Measurements from ENCODE around the gene CYP26C1.
"Not testable (repeated sequence)": the region's sequence is repeated elsewhere in the genome, so short reads cannot be mapped to it uniquely, and the experiment has no call there.

The CYP26C1 gene

GRCh38 chr10:93076871-93077270 lies 16.3 kb downstream of the CYP26C1 start:
- DNase-seq = no peak

DNA sequence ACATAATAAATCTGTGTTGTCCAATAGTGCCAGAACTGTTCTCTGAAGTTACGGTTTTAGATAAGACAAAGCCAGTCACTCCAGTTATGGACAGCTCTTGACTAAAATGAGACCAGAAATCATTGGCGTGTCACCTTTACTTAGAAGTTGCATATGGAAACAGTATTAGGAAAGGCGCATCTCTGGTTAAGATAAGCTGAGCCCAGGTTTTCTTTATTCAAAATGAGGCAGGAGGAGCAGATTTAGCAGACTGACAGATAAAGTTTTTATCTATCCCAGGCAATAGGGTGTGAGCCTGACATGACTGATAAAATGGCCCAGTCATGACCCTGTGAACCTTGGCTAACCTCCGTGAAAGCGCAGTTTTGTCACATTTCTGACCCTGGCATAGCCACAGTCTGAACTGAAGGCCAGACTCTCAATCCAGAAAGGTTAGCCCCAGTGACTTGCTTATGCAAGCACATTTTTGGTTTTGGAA lies 17.3 kb downstream of the CYP26C1 start:
- DNase-seq = no peak

DNA sequence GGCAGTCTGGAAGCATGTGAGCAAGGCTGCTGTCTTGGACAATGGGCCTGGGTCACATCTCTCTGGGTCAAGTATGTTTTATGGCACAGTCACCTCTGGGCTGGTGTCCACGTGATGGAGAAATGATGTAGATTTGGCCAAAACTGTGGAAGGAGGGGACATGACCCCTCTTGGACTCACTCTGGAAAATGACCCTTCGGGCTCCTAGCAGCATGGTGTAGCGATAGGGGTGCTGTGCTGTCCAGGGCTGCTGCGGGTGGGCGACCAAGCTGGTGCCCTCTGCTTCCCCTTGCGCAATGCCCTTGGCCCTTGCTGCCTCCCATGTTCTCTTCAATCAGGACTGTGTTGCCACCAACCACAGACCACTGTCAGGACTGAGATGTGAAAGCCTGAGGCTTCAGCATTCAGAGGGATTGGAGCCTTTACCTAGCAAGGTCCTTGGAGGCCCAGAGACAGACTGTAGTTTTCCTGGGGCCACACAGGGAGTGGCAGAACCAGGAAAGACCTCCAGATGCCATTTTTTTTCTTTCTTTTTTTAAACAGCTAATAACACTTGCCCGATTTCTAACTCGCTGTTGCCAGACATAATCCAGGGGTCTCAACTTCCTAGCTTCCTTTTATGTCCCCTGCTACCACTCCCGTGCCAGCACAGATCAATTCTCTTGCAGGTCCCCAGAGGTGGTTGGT lies 19.2 kb downstream of the CYP26C1 start:
- DNase-seq = no peak

DNA sequence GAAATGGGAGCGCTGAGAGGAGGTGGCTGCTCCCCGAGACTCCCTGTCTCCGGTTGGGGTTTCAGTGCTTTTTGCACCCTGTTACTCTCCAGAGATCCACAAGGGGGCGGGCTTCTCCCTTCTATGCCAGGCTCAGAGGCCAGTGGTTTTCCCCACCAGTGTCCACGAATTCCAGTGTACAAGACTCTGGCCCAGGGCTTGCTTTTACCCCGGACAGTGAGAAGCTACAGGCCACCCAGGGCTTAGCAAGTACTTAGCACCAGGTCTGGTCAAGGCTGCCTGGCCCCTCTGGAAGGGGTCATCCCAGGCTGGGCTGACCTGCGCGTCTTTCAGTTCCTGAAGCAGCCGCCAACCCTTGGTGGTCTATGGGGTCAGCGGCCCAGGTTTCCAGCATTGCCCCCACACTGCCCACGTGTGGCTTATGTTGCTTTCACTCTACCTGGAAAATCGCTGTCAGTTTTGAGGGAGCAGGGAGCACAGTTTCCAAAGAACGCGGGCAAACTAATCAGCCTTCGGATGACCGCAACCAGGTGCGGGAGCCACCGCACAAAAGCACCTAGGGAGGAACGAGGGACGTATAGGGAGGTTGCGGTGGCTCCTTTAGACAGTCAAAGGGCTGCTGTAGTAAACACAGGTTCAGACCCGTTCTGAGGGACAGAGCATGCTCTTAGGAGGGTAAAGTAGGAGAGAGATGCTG lies 19.9 kb downstream of the CYP26C1 start:
- peak in 27 of 51 donors; percentile 5 to 68 (median 36) for DNase-seq

DNA sequence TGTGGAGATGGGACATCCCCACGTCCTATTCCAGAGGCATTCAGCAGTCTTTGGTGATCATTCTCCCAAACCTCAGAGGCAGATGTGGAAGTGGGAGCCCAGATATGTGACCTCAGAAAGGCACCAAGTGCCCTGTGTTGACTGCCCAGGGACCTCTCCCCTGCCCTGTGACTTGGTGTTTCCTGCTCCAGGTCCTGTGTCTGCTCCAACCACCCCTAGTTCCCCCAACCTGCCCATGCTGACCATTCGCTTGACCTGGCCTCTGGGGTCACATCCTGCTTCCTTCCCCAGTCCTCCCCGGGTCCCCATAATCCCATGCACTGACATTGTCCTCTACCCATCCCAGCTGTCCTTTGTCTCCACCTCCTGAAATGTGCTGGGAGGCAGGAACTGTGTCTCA lies 20.7 kb downstream of the CYP26C1 start:
- DNase-seq = no peak

DNA sequence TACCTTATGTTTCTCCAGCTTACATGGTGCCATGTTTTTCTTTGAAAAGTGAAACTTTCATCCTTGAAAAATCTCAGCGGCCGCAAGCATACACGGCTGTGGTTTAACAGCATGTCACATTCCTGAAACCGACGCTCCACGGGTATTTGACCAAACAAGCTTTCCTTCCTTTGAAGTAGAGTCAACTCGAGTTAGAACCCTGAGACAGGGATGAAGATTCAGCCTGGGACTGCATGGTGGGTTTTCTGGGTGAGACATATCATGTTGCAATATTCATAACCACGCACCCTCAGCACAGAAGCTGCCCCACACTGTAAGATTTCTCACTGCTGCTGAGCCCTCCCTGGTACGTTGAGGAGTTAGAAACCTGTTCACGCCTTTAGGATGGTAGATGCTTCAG lies 21.2 kb downstream of the CYP26C1 start:
- DNase-seq = no peak

- no peak for DNase-seq
Measured at GRCh38 chr10:93083743-93084539, 23.3 kb downstream of the CYP26C1 start.

DNA sequence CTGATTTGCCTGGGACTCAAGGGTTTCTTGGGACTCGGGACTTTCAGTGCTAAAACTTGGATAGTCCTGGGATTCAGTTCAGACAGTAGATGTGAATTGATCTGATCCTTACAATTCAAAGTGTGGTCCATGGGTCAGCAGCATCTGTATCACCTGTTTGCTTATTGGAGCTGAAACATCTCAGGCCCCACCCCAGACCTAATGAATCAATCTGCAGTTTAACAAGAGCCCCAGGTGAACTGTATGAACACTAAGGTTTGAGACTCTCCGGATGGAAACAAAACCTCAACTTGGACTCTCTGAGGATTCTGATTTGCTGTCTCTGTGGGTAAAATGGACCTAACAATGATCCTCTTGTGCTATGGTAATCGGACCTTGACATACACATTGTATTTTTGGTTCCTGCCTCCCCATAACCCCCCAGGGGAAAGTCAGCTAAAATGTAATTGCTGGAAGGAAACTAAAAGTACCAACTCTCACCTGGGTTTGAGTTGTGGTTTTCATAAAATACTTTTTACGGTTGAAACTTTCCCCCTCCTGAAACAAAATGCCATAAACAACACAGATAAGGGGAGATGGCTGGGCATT lies 24.8 kb downstream of the CYP26C1 start:
- no peak for DNase-seq

- no peak for DNase-seq
Measured at GRCh38 chr10:93086289-93086688, 25.7 kb downstream of the CYP26C1 start.

- DNase-seq = no peak
Measured at GRCh38 chr10:93087846-93088245, 27.2 kb downstream of the CYP26C1 start.

GRCh38 chr10:93088466-93088865 lies 27.9 kb downstream of the CYP26C1 start:
- DNase-seq = no peak

- no peak for DNase-seq
Measured at GRCh38 chr10:93090619-93091018, 30.0 kb downstream of the CYP26C1 start.

DNA sequence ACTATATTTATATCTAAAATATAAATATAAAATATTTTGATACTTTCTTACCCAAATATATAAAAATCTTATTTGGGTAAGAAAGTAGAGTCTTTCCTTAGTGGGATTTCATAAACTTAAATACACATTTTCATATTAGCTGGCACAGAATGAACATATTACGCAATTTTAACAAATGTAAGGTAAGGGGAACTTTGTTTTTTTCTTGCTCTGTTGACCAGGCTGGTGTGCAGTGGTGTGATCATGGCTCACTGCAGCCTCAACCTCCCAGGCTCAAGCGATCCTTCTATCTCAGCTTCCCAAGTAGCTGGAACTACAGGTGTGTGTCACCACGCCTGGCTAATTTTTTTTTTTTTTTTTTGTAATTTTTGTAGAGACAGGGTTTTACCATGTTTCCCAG lies 31.4 kb downstream of the CYP26C1 start:
- no peak for DNase-seq

DNA sequence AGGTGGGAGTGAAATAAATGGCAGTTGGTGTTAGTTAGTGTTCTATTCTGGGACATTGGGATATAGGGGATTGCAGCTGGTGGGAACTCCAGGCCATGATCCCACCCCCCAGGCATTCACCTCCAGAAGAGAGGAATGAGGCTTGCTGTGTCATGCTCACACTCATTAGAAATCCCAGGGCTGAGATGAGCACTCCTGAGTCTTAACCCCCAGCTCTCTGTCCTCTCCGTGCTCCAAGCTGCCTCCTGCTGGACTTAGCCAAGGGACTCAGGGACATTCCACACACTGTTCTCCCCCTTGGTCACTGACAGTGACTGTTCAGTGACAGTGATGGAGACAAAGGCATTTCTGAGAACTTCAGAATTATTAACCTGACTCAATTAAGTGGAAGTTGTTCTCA lies 34.6 kb downstream of the CYP26C1 start:
- no peak for DNase-seq

- DNase-seq = no peak
Measured at GRCh38 chr10:93096901-93097300, 36.3 kb downstream of the CYP26C1 start.

DNA sequence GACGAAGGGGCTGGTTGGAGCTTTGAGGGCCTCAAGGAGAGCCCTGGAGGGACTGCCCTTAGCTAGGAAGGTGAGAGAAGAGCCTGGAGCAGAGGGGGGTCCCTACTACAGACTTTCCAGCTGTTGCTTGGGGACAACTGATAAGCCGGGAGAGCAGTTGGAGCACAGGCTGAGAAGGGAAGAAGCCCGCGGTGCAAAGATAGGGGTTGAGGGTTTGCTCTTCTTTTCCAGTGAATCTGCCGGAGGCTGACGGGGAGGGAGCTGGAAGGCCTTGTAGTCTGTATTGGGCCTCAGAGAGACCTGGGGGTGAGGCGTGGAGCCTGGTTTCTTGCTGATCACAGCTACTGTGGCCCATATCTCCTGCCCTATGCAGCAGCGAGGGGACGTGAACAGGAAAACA lies 36.8 kb downstream of the CYP26C1 start:
- DNase-seq = no peak

DNA sequence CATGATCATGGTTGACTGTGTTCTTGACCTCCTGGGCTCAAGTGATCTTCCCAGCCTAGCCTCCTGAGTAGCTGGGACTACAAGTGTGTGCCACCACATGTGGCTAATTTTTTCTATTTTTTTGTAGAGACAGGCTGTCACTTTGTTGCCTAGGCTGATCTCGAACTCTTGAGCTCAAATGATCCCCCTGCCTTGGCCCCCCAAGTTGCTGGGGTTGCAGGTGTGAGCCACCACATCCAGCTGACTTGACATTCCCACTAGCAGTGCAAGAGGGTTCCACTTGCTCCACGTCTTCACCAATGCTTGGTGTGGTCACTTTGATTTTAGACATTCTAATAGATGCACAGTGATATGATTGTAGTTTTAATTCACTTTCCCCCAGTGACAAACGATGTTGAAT lies 38.2 kb downstream of the CYP26C1 start:
- DNase-seq = no peak

DNA sequence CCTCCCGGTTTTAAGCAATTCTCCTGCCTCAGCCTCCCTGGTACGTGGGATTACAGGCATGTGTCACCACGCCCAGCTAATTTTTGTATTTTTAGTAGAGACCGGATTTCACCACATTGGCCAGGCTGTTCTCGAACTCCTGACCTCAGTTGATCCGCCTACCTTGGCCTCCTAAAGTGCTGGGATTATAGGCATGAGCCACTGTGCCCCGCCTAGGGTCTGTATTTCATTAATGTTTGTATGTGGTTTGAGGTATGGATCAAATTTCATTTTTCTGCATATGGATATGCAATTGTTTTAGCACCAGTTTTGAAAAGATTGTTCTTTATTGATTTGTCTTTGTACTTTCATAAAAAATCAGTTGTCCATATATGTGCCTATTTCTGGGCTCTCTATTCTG lies 39.1 kb downstream of the CYP26C1 start:
- no peak for DNase-seq

- DNase-seq = not testable (repeated sequence)
Measured at GRCh38 chr10:93101148-93101547, 40.5 kb downstream of the CYP26C1 start.

DNA sequence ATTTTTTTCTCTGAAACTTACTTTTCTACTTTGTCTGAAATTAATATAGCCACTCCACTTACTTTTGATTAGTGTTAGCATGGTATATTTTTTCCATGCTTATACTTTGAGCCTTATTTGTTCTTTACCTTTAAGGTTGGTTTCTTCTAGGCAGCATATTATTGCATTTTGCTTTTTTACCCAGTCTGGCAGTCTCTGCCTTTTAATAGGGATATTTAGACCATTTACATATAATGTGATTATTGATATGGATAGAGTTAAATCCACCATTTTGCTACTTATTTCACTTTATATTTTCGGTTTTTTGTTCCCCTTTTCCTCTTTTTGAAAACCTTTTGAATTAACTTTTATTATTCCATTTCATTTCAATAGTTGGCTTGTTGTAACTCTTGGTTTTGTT lies 43.4 kb downstream of the CYP26C1 start:
- DNase-seq = no peak

- DNase-seq = no peak
Measured at GRCh38 chr10:93106631-93107072, 46.1 kb downstream of the CYP26C1 start.

Measured in hypothalamus (tissue), 51 donors.